DOHH2 (cell line): ENCODE results near the gene SHROOM3.

Source experiments
- H3F3A ChIP-seq: fragments of 200-600 bp; sonication (generic), shearing (Covaris generic); 2 replicates; pipeline ENCODE4 v1.6.0; 2016; ENCODE audit warnings: antibody characterized with exemption, mild to moderate bottlenecking; ENCODE audit not compliant: control insufficient read depth, insufficient read depth
- H3K27ac ChIP-seq: fragments of 200-600 bp; sonication (generic); 2 replicates; pipeline ENCODE4 v1.5.1; 2014; ENCODE audit warnings: low read depth, mild to moderate bottlenecking, low read length, moderate library complexity
- H3K27me3 ChIP-seq: fragments of 200-600 bp; sonication (generic); 2 replicates; pipeline ENCODE4 v1.6.1; 2014; ENCODE audit warnings: mild to moderate bottlenecking, low read length, mixed read lengths; ENCODE audit not compliant: control insufficient read depth
- H3K36me3 ChIP-seq: fragments of 200-600 bp; sonication (generic); 2 replicates; pipeline ENCODE4 v1.6.1; 2014; ENCODE audit warnings: mild to moderate bottlenecking, low read length, moderate library complexity, mixed read lengths; ENCODE audit not compliant: control insufficient read depth
- H3K4me1 ChIP-seq: fragments of 200-600 bp; sonication (generic); 2 replicates; pipeline ENCODE4 v1.6.1; 2014; ENCODE audit warnings: mild to moderate bottlenecking, low read length, mixed read lengths; ENCODE audit not compliant: control insufficient read depth
- H3K4me2 ChIP-seq: fragments of 200-600 bp; sonication (generic); 2 replicates; pipeline ENCODE4 v1.6.0; 2014; ENCODE audit warnings: mild to moderate bottlenecking, low read length, moderate library complexity
- H3K4me3 ChIP-seq: fragments of 200-600 bp; sonication (generic); 2 replicates; pipeline ENCODE4 v1.5.1; 2014; ENCODE audit warnings: mild to moderate bottlenecking, low read length, mixed read lengths
- H3K79me2 ChIP-seq: fragments of 200-600 bp; sonication (generic); 2 replicates; pipeline ENCODE4 v1.6.1; 2014; ENCODE audit warnings: mild to moderate bottlenecking, low read length, mixed read lengths; ENCODE audit not compliant: control insufficient read depth
- H3K9me2 ChIP-seq: fragments of 200-600 bp; sonication (generic); replicated peaks from 2 replicates; pipeline ENCODE4 v1.6.1; 2014; ENCODE audit warnings: mild to moderate bottlenecking, low read length, mixed read lengths; ENCODE audit not compliant: control insufficient read depth
- H3K9me3 ChIP-seq: fragments of 200-600 bp; sonication (generic); 2 replicates; pipeline ENCODE4 v1.6.1; 2014; ENCODE audit warnings: antibody characterized with exemption, low read length, mixed read lengths; ENCODE audit not compliant: control insufficient read depth, insufficient read depth
- H4K20me1 ChIP-seq: fragments of 200-600 bp; sonication (generic); 2 replicates; pipeline ENCODE4 v1.6.0; 2014; ENCODE audit warnings: low read depth, mild to moderate bottlenecking, antibody characterized with exemption, low read length, moderate library complexity; ENCODE audit not compliant: control insufficient read depth, insufficient read depth
- CTCF ChIP-seq: fragments of 200-600 bp; sonication (generic); IDR thresholded peaks from one replicate; pipeline ENCODE4 v1.5.1; 2014; ENCODE audit warnings: antibody characterized with exemption, mild to moderate bottlenecking, low read depth, low read length; ENCODE audit not compliant: poor library complexity, severe bottlenecking
- EZH2phosphoT487 ChIP-seq: fragments of 200-600 bp; sonication (generic); IDR thresholded peaks from 2 replicates; pipeline ENCODE4 v1.6.1; 2017; ENCODE audit warnings: borderline replicate concordance, mild to moderate bottlenecking, antibody characterized with exemption, low read length, moderate library complexity, mixed read lengths

SHROOM3 gene

GRCh38 chr4:76407440-76408119 lies 27.4 kb upstream of the SHROOM3 start:
- Histone ChIP-seq H3K4me2 (no peak overlapping the region), H4K20me1 (no peaks in the 10 kb centered on the region), H3K9me2 (no peaks in the 10 kb centered on the region), H3K79me2 (no peaks in the 10 kb centered on the region), H3K27me3 (peaks cover 4% of the 10 kb centered on the region; the same call in 1 of the 2 replicates), H3K4me3 (no peak overlapping the region), H3F3A (no peaks in the 10 kb centered on the region), H3K36me3 (no peaks in the 10 kb centered on the region), H3K4me1 (no peaks in the 10 kb centered on the region), H3K9me3 (no peaks in the 10 kb centered on the region), H3K27ac (no peak overlapping the region)
- no peak for TF ChIP-seq EZH2phosphoT487
- no peak for TF ChIP-seq CTCF

DNA sequence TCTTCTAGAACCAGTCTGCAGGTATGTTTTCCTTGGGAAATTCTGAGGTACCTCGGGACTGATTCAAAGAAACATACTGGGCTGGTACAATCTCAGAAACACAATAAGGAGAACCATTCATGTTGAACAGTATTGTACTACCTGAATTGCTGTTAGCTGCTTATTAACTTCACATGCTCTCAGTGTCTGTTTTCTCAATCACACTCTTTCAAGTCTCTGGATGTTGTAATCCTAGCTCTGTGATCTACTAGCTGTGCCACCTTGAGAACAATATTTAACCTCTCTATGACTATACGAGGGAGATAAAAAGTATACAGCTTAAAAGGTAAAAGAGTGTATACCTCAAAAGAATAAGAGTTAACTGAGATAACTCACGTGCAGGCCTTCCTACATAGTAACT lies 24.4 kb upstream of the SHROOM3 start:
- Histone ChIP-seq H3K27me3 (peaks cover 4% of the 10 kb centered on the region; the same call in 1 of the 2 replicates), H3K27ac (no peak overlapping the region), H4K20me1 (no peaks in the 10 kb centered on the region), H3K4me3 (no peak overlapping the region), H3K9me2 (no peaks in the 10 kb centered on the region), H3K4me2 (no peak overlapping the region), H3K4me1 (no peaks in the 10 kb centered on the region), H3F3A (no peaks in the 10 kb centered on the region), H3K36me3 (no peaks in the 10 kb centered on the region), H3K79me2 (no peaks in the 10 kb centered on the region), H3K9me3 (no peaks in the 10 kb centered on the region)
- TF ChIP-seq CTCF: no peak
- TF ChIP-seq EZH2phosphoT487: no peak

GRCh38 chr4:76420188-76420761 lies 14.8 kb upstream of the SHROOM3 start:
- Histone ChIP-seq H3F3A (no peaks in the 10 kb centered on the region), H3K9me2 (no peaks in the 10 kb centered on the region), H3K27me3 (no peaks in the 10 kb centered on the region; the same call in 1 of the 2 replicates), H3K9me3 (no peaks in the 10 kb centered on the region), H3K4me3 (no peak overlapping the region), H4K20me1 (no peaks in the 10 kb centered on the region), H3K4me1 (no peaks in the 10 kb centered on the region), H3K79me2 (no peaks in the 10 kb centered on the region), H3K27ac (no peak overlapping the region), H3K36me3 (no peaks in the 10 kb centered on the region), H3K4me2 (no peak overlapping the region)
- TF ChIP-seq CTCF (no peak), EZH2phosphoT487 (no peak)
